NB4 (cell line): ENCODE data around the gene ZBTB5.

Source experiments
- CTCF ChIP-seq: IDR thresholded peaks from one replicate; pipeline ENCODE4 v1.5.1; 2012; ENCODE audit warnings: low read depth, low read length
- MYC ChIP-seq: IDR thresholded peaks from 2 replicates; pipeline ENCODE4 v1.6.1; 2011; ENCODE audit warnings: low read depth, low read length
- POLR2A ChIP-seq: IDR thresholded peaks from 2 replicates; pipeline ENCODE4 v1.6.1; 2011; ENCODE audit warnings: mild to moderate bottlenecking; ENCODE audit not compliant: insufficient read length; ENCODE audit errors: extremely low read depth

DNA sequence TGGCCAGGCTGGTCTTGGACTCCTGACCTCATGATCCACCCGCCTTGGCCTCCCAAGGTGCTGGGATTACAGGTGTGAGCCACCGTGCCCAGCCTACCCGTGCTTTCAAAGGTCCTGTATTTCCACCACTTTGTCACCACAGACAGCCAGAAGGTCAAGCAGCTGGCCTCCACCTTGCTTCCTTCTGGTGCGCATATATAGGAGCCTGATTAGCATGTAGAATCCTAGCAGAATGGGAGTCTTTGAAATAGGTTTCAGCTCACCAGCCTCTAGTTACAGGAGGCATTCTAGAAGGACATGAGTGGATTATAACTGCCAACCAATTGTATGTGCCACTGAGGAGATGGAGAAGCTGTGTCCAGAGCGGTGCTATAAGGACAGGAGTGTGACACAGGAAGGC lies 39.4 kb upstream of the ZBTB5 start:
- TF ChIP-seq MYC = no peak
- no peak for TF ChIP-seq CTCF
- no peak for TF ChIP-seq POLR2A
